GM19467 (cell line): Measurements from ENCODE around the gene GPR142.
"Not testable (repeated sequence)": the region's sequence is repeated elsewhere in the genome, so short reads cannot be mapped to it uniquely, and the experiment has no call there.

ENCODE experiments used
- ATAC-seq: cut with Tn5 transposase; IDR thresholded peaks from one replicate; pipeline ENCODE4 v1.9.1; 2021; ENCODE audit warnings: mild to moderate bottlenecking, moderate library complexity; ENCODE audit not compliant: unreplicated experiment

Gene GPR142

GRCh38 chr17:74390680-74391653 is 23.7 kb downstream of the GPR142 start:
- ATAC-seq = no peak

- no peak for ATAC-seq
Observed at GRCh38 chr17:74391771-74392170, 24.5 kb downstream of the GPR142 start.

GRCh38 chr17:74392848-74393247 is 25.5 kb downstream of the GPR142 start:
- no peak for ATAC-seq

- no peak for ATAC-seq
Observed at GRCh38 chr17:74393346-74393942, 26.1 kb downstream of the GPR142 start.

- ATAC-seq = no peak
Observed at GRCh38 chr17:74394275-74394950, 27.1 kb downstream of the GPR142 start.

- no peak for ATAC-seq
Observed at GRCh38 chr17:74394977-74395376, 27.7 kb downstream of the GPR142 start.

- ATAC-seq = no peak
Observed at GRCh38 chr17:74396567-74396966, 29.3 kb downstream of the GPR142 start.

- no peak for ATAC-seq
Observed at GRCh38 chr17:74402048-74402447, 34.7 kb downstream of the GPR142 start.

GRCh38 chr17:74403512-74404137 is 36.3 kb downstream of the GPR142 start:
- no peak for ATAC-seq

- no peak for ATAC-seq
Observed at GRCh38 chr17:74404218-74404617, 36.9 kb downstream of the GPR142 start.

- no peak for ATAC-seq
Observed at GRCh38 chr17:74404789-74405188, 37.5 kb downstream of the GPR142 start.

- ATAC-seq = not testable (repeated sequence)
Observed at GRCh38 chr17:74405311-74405710, 38.0 kb downstream of the GPR142 start.

- ATAC-seq = no peak
Observed at GRCh38 chr17:74407384-74407783, 40.1 kb downstream of the GPR142 start.

- ATAC-seq = no peak
Observed at GRCh38 chr17:74408262-74408661, 41.0 kb downstream of the GPR142 start.

- ATAC-seq = no peak
Observed at GRCh38 chr17:74408815-74409214, 41.5 kb downstream of the GPR142 start.

- ATAC-seq = no peak
Observed at GRCh38 chr17:74410001-74410443, 42.7 kb downstream of the GPR142 start.

- no peak for ATAC-seq
Observed at GRCh38 chr17:74412581-74412980, 45.3 kb downstream of the GPR142 start.

GRCh38 chr17:74413491-74413890 is 46.2 kb downstream of the GPR142 start:
- ATAC-seq = no peak

GRCh38 chr17:74414510-74414909 is 47.2 kb downstream of the GPR142 start:
- ATAC-seq = no peak

GRCh38 chr17:74415608-74416396 is 48.5 kb downstream of the GPR142 start:
- no peak for ATAC-seq
